SK-N-SH (cell line): ENCODE results near the gene VPS33B.

Source experiments
- EP300 ChIP-seq, 2 experiments: IDR thresholded peaks; 2 replicates each; pipeline versions ENCODE4 v1.4.0 to v1.6.1; 2012; ENCODE audit warnings: borderline replicate concordance in 1 of 2, low read depth in 1 of 2, low read length in 1 of 2
- EZH2phosphoT487 ChIP-seq: fragments of 200-600 bp; sonication (generic); IDR thresholded peaks from 2 replicates; pipeline ENCODE4 v1.6.1; 2017; ENCODE audit warnings: low read depth, mixed run types, mild to moderate bottlenecking, antibody characterized with exemption, moderate library complexity, borderline replicate concordance
- JUND ChIP-seq: IDR thresholded peaks from 2 replicates; pipeline ENCODE4 v1.4.0; 2012
- MXI1 ChIP-seq: IDR thresholded peaks from 2 replicates; pipeline ENCODE4 v1.6.1; 2012; ENCODE audit warnings: mild to moderate bottlenecking, low read depth, low read length, improper control_type of control experiment
- POLR2AphosphoS5 ChIP-seq: IDR thresholded peaks from 2 replicates; pipeline ENCODE4 v1.6.1; 2012; ENCODE audit warnings: low read depth, low read length
- RCOR1 ChIP-seq: fragments of 150-350 bp; IDR thresholded peaks from 2 replicates; pipeline ENCODE4 v1.6.1; 2017; ENCODE audit warnings: antibody characterized with exemption, low read length
- SIN3A ChIP-seq: IDR thresholded peaks from 2 replicates; pipeline ENCODE4 v1.6.1; 2012; ENCODE audit warnings: low read depth, mild to moderate bottlenecking, low read length, moderate library complexity, borderline replicate concordance
- TCF12 ChIP-seq: IDR thresholded peaks from 2 replicates; pipeline ENCODE4 v1.4.0; 2012
- TF ChIP-seq, protein P1 (sequence below): fragments of 200-600 bp; sonication (generic); IDR thresholded peaks from 2 replicates; pipeline ENCODE4 v1.6.1; 2017; ENCODE audit warnings: antibody characterized with exemption, mild to moderate bottlenecking, moderate library complexity
- TF ChIP-seq, protein P2 (sequence below): IDR thresholded peaks from 2 replicates; pipeline ENCODE4; 2012

DNA sequence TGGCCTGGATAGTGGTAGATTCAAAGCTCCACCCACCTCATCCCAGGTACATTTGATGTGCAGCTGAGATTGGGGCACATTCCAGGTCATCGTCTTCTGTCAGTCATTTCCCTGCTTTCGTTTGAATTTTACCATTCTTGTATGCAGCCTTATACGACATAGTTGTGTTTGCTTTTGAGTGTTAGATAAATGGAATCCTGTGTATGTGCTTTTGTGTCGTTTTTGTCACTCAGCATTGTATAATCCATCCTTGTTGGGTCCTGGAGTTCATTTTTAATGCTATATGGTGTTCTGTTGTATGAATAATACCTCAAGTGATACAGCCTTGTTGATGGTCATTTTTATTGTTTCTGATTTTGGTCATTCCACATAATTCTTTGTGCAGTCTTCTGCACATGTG lies 60.4 kb downstream of the VPS33B start:
- TF ChIP-seq JUND (no peak), EP300 (IDR thresholded peaks at IDR 0.05; ENCODE audit: borderline replicate concordance in 1 of 2, low read depth in 1 of 2, low read length in 1 of 2) (no peak), EZH2phosphoT487 (no peak), TCF12 (no peak), POLR2AphosphoS5 (no peak), SIN3A (no peak), MXI1 (no peak), RCOR1 (no peak)
- TF ChIP-seq, protein P1, sequence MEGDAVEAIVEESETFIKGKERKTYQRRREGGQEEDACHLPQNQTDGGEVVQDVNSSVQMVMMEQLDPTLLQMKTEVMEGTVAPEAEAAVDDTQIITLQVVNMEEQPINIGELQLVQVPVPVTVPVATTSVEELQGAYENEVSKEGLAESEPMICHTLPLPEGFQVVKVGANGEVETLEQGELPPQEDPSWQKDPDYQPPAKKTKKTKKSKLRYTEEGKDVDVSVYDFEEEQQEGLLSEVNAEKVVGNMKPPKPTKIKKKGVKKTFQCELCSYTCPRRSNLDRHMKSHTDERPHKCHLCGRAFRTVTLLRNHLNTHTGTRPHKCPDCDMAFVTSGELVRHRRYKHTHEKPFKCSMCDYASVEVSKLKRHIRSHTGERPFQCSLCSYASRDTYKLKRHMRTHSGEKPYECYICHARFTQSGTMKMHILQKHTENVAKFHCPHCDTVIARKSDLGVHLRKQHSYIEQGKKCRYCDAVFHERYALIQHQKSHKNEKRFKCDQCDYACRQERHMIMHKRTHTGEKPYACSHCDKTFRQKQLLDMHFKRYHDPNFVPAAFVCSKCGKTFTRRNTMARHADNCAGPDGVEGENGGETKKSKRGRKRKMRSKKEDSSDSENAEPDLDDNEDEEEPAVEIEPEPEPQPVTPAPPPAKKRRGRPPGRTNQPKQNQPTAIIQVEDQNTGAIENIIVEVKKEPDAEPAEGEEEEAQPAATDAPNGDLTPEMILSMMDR = no peak
- TF ChIP-seq, protein P2, sequence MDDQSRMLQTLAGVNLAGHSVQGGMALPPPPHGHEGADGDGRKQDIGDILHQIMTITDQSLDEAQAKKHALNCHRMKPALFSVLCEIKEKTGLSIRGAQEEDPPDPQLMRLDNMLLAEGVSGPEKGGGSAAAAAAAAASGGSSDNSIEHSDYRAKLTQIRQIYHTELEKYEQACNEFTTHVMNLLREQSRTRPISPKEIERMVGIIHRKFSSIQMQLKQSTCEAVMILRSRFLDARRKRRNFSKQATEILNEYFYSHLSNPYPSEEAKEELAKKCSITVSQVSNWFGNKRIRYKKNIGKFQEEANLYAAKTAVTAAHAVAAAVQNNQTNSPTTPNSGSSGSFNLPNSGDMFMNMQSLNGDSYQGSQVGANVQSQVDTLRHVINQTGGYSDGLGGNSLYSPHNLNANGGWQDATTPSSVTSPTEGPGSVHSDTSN = no peak
